Lower lobe of right lung (tissue), 2 donors: ENCODE measurements around the gene RFESD. TPM values are rescaled to one million over a fixed set of nuclear protein-coding genes. Genes with fewer than 3 reads are reported as not detected.

Experiments used
- ATAC-seq, 2 donors: fragments of 200-7000 bp; cut with Tn5 transposase; one replicate each; pipeline ENCODE4 v1.9.1; 2020 to 2022; ENCODE audit warnings: mild to moderate bottlenecking in 2 of 2, moderate library complexity in 2 of 2
- DNase-seq: peaks from one replicate; pipeline ENCODE4 v3.0.0-alpha.2; 2020
- H3K27ac ChIP-seq: fragments of 200-600 bp; one replicate; pipeline ENCODE4 v1.8.0; 2022
- H3K27me3 ChIP-seq: fragments of 200-600 bp; one replicate; pipeline ENCODE4 v1.8.0; 2022; ENCODE audit warnings: low read depth
- H3K36me3 ChIP-seq: fragments of 200-600 bp; one replicate; pipeline ENCODE4 v1.8.0; 2022; ENCODE audit warnings: mild to moderate bottlenecking
- H3K4me1 ChIP-seq: fragments of 200-600 bp; one replicate; pipeline ENCODE4 v1.8.0; 2022
- H3K4me3 ChIP-seq: fragments of 200-600 bp; one replicate; pipeline ENCODE4 v1.8.0; 2022; ENCODE audit warnings: mild to moderate bottlenecking
- H3K9me3 ChIP-seq: fragments of 200-600 bp; one replicate; pipeline ENCODE4 v1.8.0; 2022
- CTCF ChIP-seq: fragments of 200-600 bp; IDR thresholded peaks from one replicate; pipeline ENCODE4 v1.8.0; 2022; ENCODE audit warnings: antibody characterized with exemption, mild to moderate bottlenecking
- intact Hi-C: fragments of 100-400 bp; cut with DNase I; formaldehyde crosslinking; loops from one replicate; pipeline ENCODE4 v1.11.0; 2022
- total RNA-seq: library from RNA; stranded (reverse); fragmentation: NEBNext Ultra II Directional; extraction: Animal tissue kit (Norgen Biotek cat#: 25700); gene quantifications from one replicate; pipeline ENCODE4 v1.2.1, GENCODE V29; 2021
- donor health status: DM: no; HTN: yes; CAD: no; lungs with severe emphysema.

Gene RFESD
- total RNA-seq, 1 donor from 2014 or later, result 1.7 TPM

- H3K27me3 ChIP-seq, result no peaks in the 10 kb centered on the region
- no peak overlapping the region for H3K27ac ChIP-seq
- TF ChIP-seq CTCF, result no peak
- H3K4me3 ChIP-seq, result no peak overlapping the region
- H3K36me3 ChIP-seq, result no peaks in the 10 kb centered on the region
- no peak for ATAC-seq
- no peaks in the 10 kb centered on the region for H3K9me3 ChIP-seq
- DNase-seq, result no peak
- intact Hi-C loops, result no loop called here
- H3K4me1 ChIP-seq, result no peaks in the 10 kb centered on the region
Observed at GRCh38 chr5:95671826-95672225, 25.2 kb downstream of the RFESD start.

GRCh38 chr5:95672641-95673040, 26.1 kb downstream of the RFESD start:
- no peak for ATAC-seq
- Histone ChIP-seq H3K36me3 (no peaks in the 10 kb centered on the region), H3K27ac (no peak overlapping the region), H3K9me3 (no peaks in the 10 kb centered on the region), H3K4me1 (no peaks in the 10 kb centered on the region), H3K27me3 (no peaks in the 10 kb centered on the region), H3K4me3 (no peak overlapping the region)
- TF ChIP-seq CTCF, result no peak
- intact Hi-C loops, result no loop called here
- no peak for DNase-seq

- intact Hi-C loops, result no loop called here
Observed at GRCh38 chr5:95673081-95673480, 26.5 kb downstream of the RFESD start.

GRCh38 chr5:95682891-95683290, 36.3 kb downstream of the RFESD start, which contains the start of gene SPATA9:
TSS of gene SPATA9 (minus strand) at chr5:95682991. CDS start at chr5:95682854, 137 bp downstream.
- no peak for ATAC-seq
- no peaks in the 10 kb centered on the region for H3K36me3 ChIP-seq
- no peak for TF ChIP-seq CTCF

More at GRCh38 chr5:95673081-95673480, 26.5 kb downstream of the RFESD start:
- Histone ChIP-seq H3K4me1 (no peaks in the 10 kb centered on the region), H3K27ac (no peak overlapping the region), H3K36me3 (no peaks in the 10 kb centered on the region), H3K4me3 (no peak overlapping the region), H3K27me3 (no peaks in the 10 kb centered on the region), H3K9me3 (no peaks in the 10 kb centered on the region)
- DNase-seq (no peak), ATAC-seq (no peak)
- TF ChIP-seq CTCF, result no peak

GRCh38 chr5:95684361-95684760, 37.8 kb downstream of the RFESD start:
- H3K4me3 ChIP-seq, result no peak overlapping the region
- no peak for TF ChIP-seq CTCF
- ATAC-seq, result no peak
- no peaks in the 10 kb centered on the region for H3K27me3 ChIP-seq
- H3K27ac ChIP-seq, result no peak overlapping the region
- no peaks in the 10 kb centered on the region for H3K36me3 ChIP-seq
- intact Hi-C loops, result no loop called here
- no peaks in the 10 kb centered on the region for H3K4me1 ChIP-seq
- no peaks in the 10 kb centered on the region for H3K9me3 ChIP-seq
- DNase-seq, result no peak

More at GRCh38 chr5:95682891-95683290, 36.3 kb downstream of the RFESD start, which contains the start of gene SPATA9:
- no peak for DNase-seq
- Histone ChIP-seq H3K27me3 (no peaks in the 10 kb centered on the region), H3K9me3 (no peaks in the 10 kb centered on the region), H3K4me3 (no peak within 1 kb of the TSS), H3K4me1 (no peaks in the 10 kb centered on the region), H3K27ac (no peak within 1 kb of the TSS)
- intact Hi-C loops, result no loop called here

- no peaks in the 10 kb centered on the region for H3K4me1 ChIP-seq
- DNase-seq (no peak), ATAC-seq (no peak)
- no peak for TF ChIP-seq CTCF
- no peaks in the 10 kb centered on the region for H3K9me3 ChIP-seq
- no peaks in the 10 kb centered on the region for H3K27me3 ChIP-seq
- no peaks in the 10 kb centered on the region for H3K36me3 ChIP-seq
- H3K27ac ChIP-seq, result no peak overlapping the region
- no peak overlapping the region for H3K4me3 ChIP-seq
- intact Hi-C loops, result no loop called here
Observed at GRCh38 chr5:95686651-95687050, 40.1 kb downstream of the RFESD start.
